BLaER1 treated with 17β-estradiol and CSF1 and Interleukin-3, amounts not matched to agents 10 nM and 100 nM (cell line): ENCODE measurements around the gene ITGB8.

Experiments
- H3K27ac ChIP-seq, 11 experiments: shearing (Covaris generic); formaldehyde crosslinking; 2 replicates each; pipeline ENCODE4 v1.8.1; 2022
- H3K27me3 ChIP-seq, 11 experiments: shearing (Covaris generic); formaldehyde crosslinking; 2 replicates each; pipeline ENCODE4 v1.8.1; 2022
- H3K36me3 ChIP-seq, 11 experiments: shearing (Covaris generic); formaldehyde crosslinking; 2 replicates each; pipeline ENCODE4 v1.8.1; 2022
- H3K4me1 ChIP-seq, 10 experiments: shearing (Covaris generic); formaldehyde crosslinking; 2 replicates each; pipeline ENCODE4 v1.8.1; 2022
- H3K4me2 ChIP-seq, 11 experiments: shearing (Covaris generic); formaldehyde crosslinking; 2 replicates each; pipeline ENCODE4 v1.8.1; 2022
- H3K4me3 ChIP-seq, 10 experiments: shearing (Covaris generic); formaldehyde crosslinking; 2 replicates each; pipeline ENCODE4 v1.8.1; 2022
- H3K9ac ChIP-seq, 11 experiments: shearing (Covaris generic); formaldehyde crosslinking; 2 replicates each; pipeline ENCODE4 v1.8.1; 2022
- H3K9me3 ChIP-seq, 11 experiments: shearing (Covaris generic); formaldehyde crosslinking; replicated peaks in 1 of 11; 2 replicates each; pipeline ENCODE4 v1.8.1; 2022
- H4K20me1 ChIP-seq, 11 experiments: shearing (Covaris generic); formaldehyde crosslinking; 2 replicates each; pipeline ENCODE4 v1.8.1; 2022
- Cebpa-rat ChIP-seq, 11 experiments: shearing (Covaris generic); IDR thresholded peaks; 2 replicates each; pipeline ENCODE4 v1.8.1; 2022

ITGB8 gene

DNA sequence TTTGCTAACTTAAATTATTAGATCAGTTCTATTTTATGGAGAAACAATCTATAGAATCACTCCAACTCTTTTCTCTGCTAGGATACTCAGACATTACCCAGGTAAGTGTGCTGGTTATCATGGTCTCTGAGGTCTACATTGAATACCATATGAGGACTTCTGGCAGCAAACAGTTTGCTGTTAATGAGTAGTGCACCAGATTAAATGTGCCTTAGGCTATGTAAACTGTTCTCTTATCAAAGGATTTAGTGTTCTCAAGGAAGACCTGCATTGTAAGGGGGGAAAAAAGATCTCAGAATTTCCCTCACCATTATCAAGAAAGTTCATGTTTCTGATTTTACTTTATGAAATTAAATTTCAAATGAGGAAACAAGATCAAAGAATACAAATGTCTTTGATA, 107.5 kb downstream of the ITGB8 start:
- Histone ChIP-seq H3K4me3 (no peak overlapping the region), H3K36me3 (no peaks in the 10 kb centered on the region), H3K4me1 (peaks cover 0 to 27% (median 15%) of the 10 kb centered on the region in 10 experiments; a peak in 16 of 20 replicates), H3K27me3 (no peaks in the 10 kb centered on the region), H3K9me3 (no peaks in the 10 kb centered on the region), H3K27ac (peak overlapping the region in 2 of 11 experiments; percentile 19 to 28; a peak in 3 of 22 replicates), H3K4me2 (peak overlapping the region in 8 of 11 experiments; percentile 6 to 68 (median 43); a peak in 8 of 22 replicates), H4K20me1 (no peaks in the 10 kb centered on the region), H3K9ac (no peak overlapping the region)
- no peak for TF ChIP-seq Cebpa-rat (IDR thresholded peaks at IDR 0.05)

DNA sequence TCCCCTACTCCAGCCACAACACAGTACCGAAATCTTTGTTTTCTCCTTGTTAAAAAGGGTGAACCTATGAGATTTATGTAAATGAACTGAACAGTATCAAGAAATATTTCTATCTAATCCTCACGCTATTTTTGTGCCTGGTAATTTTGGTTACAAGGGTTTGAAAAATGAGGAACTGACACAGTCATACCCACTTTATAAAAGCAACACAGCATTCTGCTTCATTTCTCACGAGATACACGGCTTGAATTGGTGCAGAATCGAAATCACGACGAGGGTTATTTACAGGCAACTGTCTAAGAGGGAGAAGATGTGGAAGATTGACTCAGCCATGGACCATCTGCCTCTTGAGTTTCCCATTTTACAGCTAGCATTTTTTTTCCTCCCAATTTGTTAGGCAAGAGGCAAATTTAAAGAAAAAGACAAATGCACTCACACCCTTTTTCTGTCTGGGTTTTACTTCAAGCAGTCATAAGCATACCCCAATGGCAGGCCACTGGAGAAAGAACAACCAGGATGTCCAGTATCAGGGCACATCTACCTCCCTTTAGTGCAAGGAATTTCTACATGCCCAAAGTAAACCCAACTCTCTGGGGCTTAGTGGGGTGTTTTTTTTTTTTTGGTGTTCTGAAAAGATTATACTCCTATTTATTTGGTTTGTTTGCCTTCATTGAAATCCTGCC, 108.1 kb downstream of the ITGB8 start:
- Histone ChIP-seq H3K9me3 (no peaks in the 10 kb centered on the region), H3K4me2 (peak overlapping the region; percentile 6 to 68 (median 37); a peak in 14 of 22 replicates), H3K36me3 (no peaks in the 10 kb centered on the region), H4K20me1 (no peaks in the 10 kb centered on the region), H3K27ac (peak overlapping the region in 2 of 11 experiments; percentile 19 to 28; a peak in 3 of 22 replicates), H3K4me3 (no peak overlapping the region), H3K9ac (no peak overlapping the region), H3K4me1 (peaks cover 0 to 31% (median 15%) of the 10 kb centered on the region in 10 experiments; a peak in 16 of 20 replicates), H3K27me3 (no peaks in the 10 kb centered on the region)
- TF ChIP-seq Cebpa-rat (IDR thresholded peaks at IDR 0.05): no peak

DNA sequence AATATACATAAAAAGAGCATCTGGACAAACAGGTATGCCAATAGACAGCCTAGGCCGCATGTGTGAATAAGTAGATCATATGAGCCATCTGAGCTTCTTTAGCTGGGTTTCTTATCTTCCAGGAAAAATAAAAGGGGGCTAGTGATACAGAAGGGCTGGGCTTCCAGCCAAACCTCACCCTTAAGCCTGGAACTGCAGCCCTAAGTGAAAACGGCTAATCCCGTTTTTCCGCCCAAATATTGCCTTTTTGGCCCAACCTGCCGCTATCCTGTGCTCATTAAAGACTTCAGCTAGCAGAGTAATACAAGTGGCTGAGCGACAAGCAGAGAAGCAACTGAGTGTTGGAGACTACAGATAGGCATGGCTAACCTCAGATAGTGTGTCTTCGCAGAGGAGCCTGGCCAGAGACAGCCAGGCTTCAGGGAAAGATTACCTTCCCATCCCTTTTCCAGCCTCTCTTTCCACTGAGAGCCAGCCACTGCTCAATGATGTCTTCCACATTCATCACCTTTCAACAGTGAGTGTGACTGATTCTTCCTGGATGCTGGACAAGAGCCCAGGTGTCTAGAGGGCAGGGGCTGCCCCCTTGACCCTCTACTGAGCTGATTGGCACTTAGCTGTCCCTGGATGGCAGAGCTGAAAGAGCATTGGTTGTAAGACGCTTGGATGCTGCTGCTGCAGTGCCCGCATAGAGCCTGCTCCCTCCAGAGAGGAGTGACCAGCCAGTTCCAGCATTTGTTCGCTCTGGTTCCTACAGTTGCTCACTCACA, 108.9 kb downstream of the ITGB8 start:
- Histone ChIP-seq H4K20me1 (no peaks in the 10 kb centered on the region), H3K9me3 (peaks cover 0 to 2% (median 0%) of the 10 kb centered on the region in 11 experiments; a peak in 2 of 22 replicates), H3K36me3 (no peaks in the 10 kb centered on the region), H3K9ac (no peak overlapping the region), H3K4me2 (peak overlapping the region in 7 of 11 experiments; percentile 20 to 68 (median 49); a peak in 11 of 22 replicates), H3K27ac (peak overlapping the region in 1 of 11 experiments; percentile 28; a peak in 1 of 22 replicates), H3K4me1 (peaks cover 0 to 39% (median 15%) of the 10 kb centered on the region in 10 experiments; a peak in 16 of 20 replicates), H3K27me3 (no peaks in the 10 kb centered on the region), H3K4me3 (no peak overlapping the region)
- no peak for TF ChIP-seq Cebpa-rat (IDR thresholded peaks at IDR 0.05)

DNA sequence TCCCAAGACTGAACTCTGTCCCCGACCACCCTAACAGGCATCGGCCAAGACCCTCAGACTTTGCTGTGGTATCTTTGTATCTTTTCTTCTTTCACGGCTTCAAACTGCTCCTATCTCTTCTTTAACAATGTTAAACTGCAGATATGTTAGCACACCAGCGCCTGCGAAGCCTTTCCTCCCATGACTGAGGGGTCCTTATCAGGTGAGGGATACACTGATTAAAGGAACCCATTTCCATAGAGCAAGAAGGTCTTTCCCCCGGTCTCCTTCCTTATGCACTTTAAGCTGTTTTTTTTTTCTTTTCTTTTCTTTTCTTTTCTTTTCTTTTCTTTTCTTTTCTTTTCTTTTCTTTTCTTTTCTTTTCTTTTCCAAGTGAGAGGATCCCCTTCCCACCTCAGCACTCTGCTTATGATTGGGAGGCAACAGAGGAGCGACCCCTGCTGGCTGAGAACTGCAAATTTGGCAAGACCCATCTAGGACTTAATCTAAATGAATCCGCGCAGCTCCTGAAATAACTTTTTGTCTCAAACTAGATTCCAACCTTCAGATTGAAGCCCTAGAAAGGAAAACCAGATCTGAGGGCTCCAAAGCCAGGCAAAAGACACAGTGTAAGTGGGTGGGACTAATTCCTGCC, 109.9 kb downstream of the ITGB8 start:
- TF ChIP-seq Cebpa-rat (IDR thresholded peaks at IDR 0.05): no peak
- H4K20me1 ChIP-seq: no peaks in the 10 kb centered on the region
- H3K9ac ChIP-seq: no peak overlapping the region
- no peak overlapping the region for H3K4me2 ChIP-seq
- H3K27me3 ChIP-seq: no peaks in the 10 kb centered on the region
- H3K36me3 ChIP-seq: no peaks in the 10 kb centered on the region
- no peak overlapping the region for H3K27ac ChIP-seq
- no peak overlapping the region for H3K4me3 ChIP-seq
- H3K9me3 ChIP-seq: peaks cover 0 to 9% (median 0%) of the 10 kb centered on the region in 11 experiments; a peak in 3 of 22 replicates
- H3K4me1 ChIP-seq: peaks cover 0 to 44% (median 15%) of the 10 kb centered on the region in 10 experiments; a peak in 16 of 20 replicates

DNA sequence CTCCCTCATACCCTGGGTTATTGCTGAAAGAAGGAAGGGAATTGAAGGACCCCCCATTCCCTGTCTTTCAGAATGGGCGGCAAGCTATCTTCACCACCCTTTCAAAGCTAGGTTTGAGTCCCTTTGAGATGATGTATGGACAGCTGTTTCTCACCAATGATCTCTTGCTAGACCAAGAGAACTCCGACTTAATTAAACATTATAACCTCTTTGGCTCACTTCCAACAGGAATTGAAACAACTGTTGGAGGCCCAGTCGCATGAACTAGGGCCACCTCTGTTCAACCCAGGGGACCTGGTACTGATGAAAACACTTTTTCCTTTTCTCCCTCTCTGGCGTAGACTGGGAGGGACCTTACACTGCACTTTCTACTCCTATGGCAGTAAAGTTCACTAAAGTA, 110.6 kb downstream of the ITGB8 start:
- Histone ChIP-seq H3K4me3 (no peak overlapping the region), H4K20me1 (no peaks in the 10 kb centered on the region), H3K36me3 (no peaks in the 10 kb centered on the region), H3K9me3 (peaks cover 0 to 9% (median 0%) of the 10 kb centered on the region in 11 experiments; a peak in 3 of 22 replicates), H3K27ac (no peak overlapping the region), H3K4me2 (no peak overlapping the region), H3K9ac (no peak overlapping the region), H3K4me1 (peaks cover 0 to 44% (median 15%) of the 10 kb centered on the region in 10 experiments; a peak in 16 of 20 replicates), H3K27me3 (no peaks in the 10 kb centered on the region)
- no peak for TF ChIP-seq Cebpa-rat (IDR thresholded peaks at IDR 0.05)

DNA sequence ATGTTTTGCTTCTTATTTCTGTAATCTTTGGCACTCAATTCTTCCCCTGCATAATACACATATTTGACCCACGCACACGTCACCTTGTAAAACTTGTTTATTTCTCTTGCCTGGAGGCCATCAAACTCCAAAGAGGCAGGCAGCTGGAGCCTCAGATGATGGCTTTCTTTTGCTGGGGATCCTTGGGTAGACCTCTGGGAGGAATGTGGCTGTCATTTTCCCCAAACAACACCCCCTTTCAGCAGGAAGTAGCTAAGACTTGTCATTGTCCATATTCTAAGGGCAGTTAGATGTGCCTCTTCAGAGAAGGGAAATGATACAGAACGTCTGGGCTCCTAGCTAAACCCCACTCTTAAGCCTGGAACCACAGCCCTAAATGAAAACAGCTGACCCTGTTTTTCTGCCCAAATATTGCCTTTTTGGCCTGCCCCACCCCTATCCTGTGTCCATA, 111.3 kb downstream of the ITGB8 start:
- Histone ChIP-seq H3K27ac (no peak overlapping the region), H4K20me1 (no peaks in the 10 kb centered on the region), H3K36me3 (no peaks in the 10 kb centered on the region), H3K4me3 (no peak overlapping the region), H3K9me3 (peaks cover 0 to 9% (median 0%) of the 10 kb centered on the region in 11 experiments; a peak in 3 of 22 replicates), H3K9ac (no peak overlapping the region), H3K4me1 (peaks cover 0 to 44% (median 15%) of the 10 kb centered on the region in 10 experiments; a peak in 16 of 20 replicates), H3K27me3 (no peaks in the 10 kb centered on the region), H3K4me2 (0 out of 22 replicates have a peak overlapping the region, but pooled peaks of 1 of the 11 experiments have one; percentile 3)
- no peak for TF ChIP-seq Cebpa-rat (IDR thresholded peaks at IDR 0.05)

DNA sequence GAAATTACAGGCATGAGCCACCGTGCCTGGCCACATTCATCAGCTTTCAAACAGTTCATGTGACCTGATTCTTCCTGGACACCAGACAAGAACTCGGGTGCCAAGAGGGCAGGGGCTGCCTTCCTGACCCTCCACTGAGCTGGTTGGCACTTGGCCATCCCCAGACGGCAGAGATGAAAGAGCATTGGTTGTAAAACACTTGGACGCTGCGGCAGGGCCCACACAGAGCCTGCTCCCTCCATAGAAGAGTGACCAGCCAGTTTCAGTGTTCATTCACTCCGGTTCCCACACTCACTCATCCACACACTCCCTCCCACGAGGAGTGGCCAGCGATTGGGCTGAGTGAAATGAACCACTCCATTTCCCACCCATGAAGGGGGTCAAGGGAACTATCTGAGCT, 112.3 kb downstream of the ITGB8 start:
- Histone ChIP-seq H3K27ac (no peak overlapping the region), H3K9me3 (peaks cover 0 to 9% (median 0%) of the 10 kb centered on the region in 11 experiments; a peak in 3 of 22 replicates), H4K20me1 (no peaks in the 10 kb centered on the region), H3K36me3 (no peaks in the 10 kb centered on the region), H3K4me3 (no peak overlapping the region), H3K27me3 (no peaks in the 10 kb centered on the region), H3K4me2 (no peak overlapping the region), H3K9ac (no peak overlapping the region), H3K4me1 (peaks cover 0 to 41% (median 15%) of the 10 kb centered on the region in 10 experiments; a peak in 16 of 20 replicates)
- no peak for TF ChIP-seq Cebpa-rat (IDR thresholded peaks at IDR 0.05)

DNA sequence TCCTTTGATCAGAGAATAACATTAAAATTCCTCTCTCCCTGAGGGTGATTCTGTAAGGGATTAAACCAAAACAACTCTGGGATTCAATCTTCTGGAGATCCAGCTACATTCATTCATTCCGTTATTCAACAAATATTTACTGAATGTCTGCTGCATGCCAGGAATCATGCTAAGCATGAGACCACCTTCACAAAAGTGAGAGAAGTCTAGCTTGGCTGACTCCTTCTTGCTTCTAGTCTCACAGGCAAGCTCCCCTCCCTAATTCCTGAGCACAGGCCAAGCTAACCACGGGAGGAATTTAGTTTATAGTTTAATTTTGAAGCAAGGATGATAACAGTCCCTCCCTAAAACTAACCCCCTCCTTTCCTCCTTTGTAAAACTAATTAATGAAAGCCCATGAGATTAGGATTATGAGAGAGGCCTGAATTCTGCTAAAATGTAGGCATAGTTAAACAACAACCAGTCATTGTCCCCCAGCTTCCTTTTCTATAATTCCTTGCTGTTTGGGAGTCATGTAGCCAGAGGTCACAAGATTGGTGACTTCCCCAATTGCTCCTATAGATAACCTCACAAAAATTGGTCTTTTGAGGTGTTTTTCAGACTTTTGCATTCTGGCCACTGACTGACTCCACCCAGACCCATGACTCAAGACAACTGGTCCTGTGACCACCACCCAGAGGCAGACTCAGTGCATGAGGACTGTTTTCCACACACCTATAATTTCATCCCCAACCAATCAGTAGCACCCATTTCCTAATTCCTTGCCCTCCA, 113.5 kb downstream of the ITGB8 start:
- H3K9ac ChIP-seq: no peak overlapping the region
- H3K27me3 ChIP-seq: no peaks in the 10 kb centered on the region
- H3K36me3 ChIP-seq: no peaks in the 10 kb centered on the region
- peaks cover 0 to 29% (median 4%) of the 10 kb centered on the region in 10 experiments; a peak in 11 of 20 replicates for H3K4me1 ChIP-seq
- H3K4me2 ChIP-seq: peak overlapping the region in 2 of 11 experiments; percentile 39 to 53; a peak in 4 of 22 replicates
- no peak for TF ChIP-seq Cebpa-rat (IDR thresholded peaks at IDR 0.05)
- H3K4me3 ChIP-seq: no peak overlapping the region
- no peak overlapping the region for H3K27ac ChIP-seq
- peaks cover 0 to 9% (median 0%) of the 10 kb centered on the region in 11 experiments; a peak in 3 of 22 replicates for H3K9me3 ChIP-seq
- H4K20me1 ChIP-seq: no peaks in the 10 kb centered on the region
